K562 (cell line): ENCODE data around the gene ANXA2. TPM values are rescaled to one million over a fixed set of nuclear protein-coding genes. Genes with fewer than 3 reads are reported as not detected.

Source experiments
- ATAC-seq: fragments of 200-7000 bp; cut with Tn5 transposase; 3 replicates; pipeline ENCODE4 v1.9.1; 2020; ENCODE audit warnings: moderate library complexity
- BruUV-seq: library from RNA; stranded (reverse); fragments of 400-500 nt; replicated peaks from 2 replicates; lab custom pipeline; 2021; lab: Mats Ljungman, UMichigan
- CTCF ChIA-PET: fragments of 300-600 bp; formaldehyde crosslinking; extraction: SDS; loops from one replicate; lab custom pipeline; 2021; ENCODE audit warnings: low intra/inter-chr PET ratio; lab: Yijun Ruan, JAX
- POLR2A ChIA-PET: fragments of 300-600, 350-650 bp; sonication (Branson Sonifier 250); formaldehyde crosslinking; extraction: SDS; loops from one replicate; lab custom pipeline; 2021; ENCODE audit warnings: antibody characterized with exemption, inconsistent platforms; lab: Yijun Ruan, JAX
- DNase-seq, 4 experiments: peaks; one replicate each; pipeline versions ENCODE4 v3.0.0 to v3.0.0-alpha.2; 2011 to 2018; ENCODE audit warnings: low spot score in 3 of 4, mixed read lengths in 3 of 4; ENCODE audit errors: extremely low read depth in 1 of 4
- FAIRE-seq: peaks from 2 replicates; lab custom pipeline; 2011; peaks lifted over from hg19 to GRCh38; lab: Jason Lieb, UNC
- H2AFZ ChIP-seq: 2 replicates; pipeline ENCODE4 v1.6.0; 2011; ENCODE audit warnings: low read depth, low read length, control low read depth, inconsistent platforms
- H3K27ac ChIP-seq: fragments of 200-600 bp; 3 replicates; pipeline ENCODE4 v1.8.0; 2011; ENCODE audit warnings: low read depth, mild to moderate bottlenecking, control low read depth, inconsistent platforms, low read length, moderate library complexity, mixed read lengths; ENCODE audit errors: extremely low read depth
- H3K27me3 ChIP-seq, 2 experiments: fragments of 300-600 bp in 1 of 2; 2 replicates in 1 of 2; 3 replicates in 1 of 2; pipeline versions ENCODE4 v1.6.0 to v1.8.0; 2011; ENCODE audit warnings: inconsistent platforms in 2 of 2, low read length in 2 of 2, mild to moderate bottlenecking in 1 of 2, mixed read lengths in 1 of 2, moderate library complexity in 1 of 2; ENCODE audit not compliant: control insufficient read depth in 2 of 2, insufficient read depth in 2 of 2
- H3K36me3 ChIP-seq: fragments of 300-600 bp; 3 replicates; pipeline ENCODE4 v1.8.0; 2011; ENCODE audit warnings: mild to moderate bottlenecking, low read length, inconsistent platforms; ENCODE audit not compliant: control insufficient read depth, insufficient read depth
- H3K4me1 ChIP-seq, 2 experiments: fragments of 200-600 bp in 1 of 2; replicated peaks in 1 of 2; 2 replicates in 1 of 2; 3 replicates in 1 of 2; pipeline versions ENCODE4 v1.5.1 to v1.8.0; 2011; ENCODE audit warnings: inconsistent platforms in 2 of 2, low read length in 2 of 2, mild to moderate bottlenecking in 1 of 2, mixed read lengths in 1 of 2, moderate library complexity in 1 of 2; ENCODE audit not compliant: control insufficient read depth in 2 of 2, insufficient read depth in 2 of 2
- H3K4me2 ChIP-seq: 2 replicates; pipeline ENCODE4 v1.6.1; 2011; ENCODE audit warnings: low read length, control low read depth, inconsistent platforms, mixed read lengths; ENCODE audit not compliant: insufficient read depth
- H3K4me3 ChIP-seq: fragments of 200-600 bp; sonication (generic), shearing (Covaris generic); 2 replicates; pipeline ENCODE4 v1.5.1; 2016; ENCODE audit warnings: control low read depth, inconsistent platforms
- H3K79me2 ChIP-seq: fragments of 200-600 bp; 3 replicates; pipeline ENCODE4 v1.8.0; 2011; ENCODE audit warnings: low read length, inconsistent platforms; ENCODE audit not compliant: control insufficient read depth, insufficient read depth
- H3K9ac ChIP-seq, 2 experiments: 2 replicates each; pipeline versions ENCODE4 v1.6.0 to v1.6.1; 2011; ENCODE audit warnings: low read depth in 2 of 2, low read length in 2 of 2, control low read depth in 1 of 2, inconsistent platforms in 1 of 2, mild to moderate bottlenecking in 1 of 2, mixed read lengths in 1 of 2; ENCODE audit not compliant: insufficient read depth in 1 of 2
- H3K9me1 ChIP-seq: one replicate; pipeline ENCODE4 v1.6.0; 2011; ENCODE audit warnings: inconsistent platforms, mild to moderate bottlenecking, low read length, moderate library complexity; ENCODE audit not compliant: control insufficient read depth, insufficient read depth
- H3K9me3 ChIP-seq: replicated peaks from 2 replicates; pipeline ENCODE4 v1.5.1; 2011; ENCODE audit warnings: low read depth, low read length, inconsistent platforms; ENCODE audit not compliant: control insufficient read depth, insufficient read depth
- H4K20me1 ChIP-seq: replicated peaks from 2 replicates; pipeline ENCODE4 v1.6.1; 2011; ENCODE audit warnings: low read length, inconsistent platforms, mixed read lengths; ENCODE audit not compliant: control insufficient read depth, insufficient read depth
- ARID1B ChIP-seq: fragments of 450-650 bp; IDR thresholded peaks from 2 replicates; pipeline ENCODE4 v1.6.1; 2016; ENCODE audit warnings: antibody characterized with exemption, mild to moderate bottlenecking, inconsistent platforms
- MBD2 ChIP-seq: sonication (generic); IDR thresholded peaks from 2 replicates; pipeline ENCODE4 v1.6.1; 2016; ENCODE audit warnings: low read depth, borderline replicate concordance
- NCOA1 ChIP-seq: fragments of 450-650 bp; IDR thresholded peaks from 2 replicates; pipeline ENCODE4 v1.6.1; 2016; ENCODE audit warnings: low read depth
- NR2C1 ChIP-seq, 2 experiments: fragments of 450-650 bp; IDR thresholded peaks; 2 replicates each; pipeline ENCODE4 v1.6.1; 2017; ENCODE audit warnings: mild to moderate bottlenecking in 2 of 2, antibody characterized with exemption in 1 of 2, inconsistent platforms in 1 of 2, missing compliant biosample characterization in 1 of 2, missing genetic modification characterization in 1 of 2
- PPARD ChIP-seq: fragments of 250-450 bp; sonication (Bioruptor Pico); IDR thresholded peaks from 2 replicates; pipeline ENCODE4 v1.8.0; 2022; ENCODE audit warnings: inconsistent platforms, mild to moderate bottlenecking, moderate library complexity
- RBFOX2 ChIP-seq: fragments of 200-400 bp; formaldehyde crosslinking; IDR thresholded peaks from 2 replicates; pipeline ENCODE4 v1.6.1; 2017; ENCODE audit warnings: low read depth, mild to moderate bottlenecking, low read length, moderate library complexity
- ZNF12 ChIP-seq: sonication (generic); formaldehyde crosslinking; IDR thresholded peaks from 2 replicates; pipeline ENCODE4 v1.4.0; 2020; ENCODE audit warnings: mild to moderate bottlenecking, missing genetic modification reagents
- ZNF282 ChIP-seq: sonication (generic); formaldehyde crosslinking; IDR thresholded peaks from 2 replicates; pipeline ENCODE4 v1.8.1; 2023; ENCODE audit warnings: missing genetic modification reagents
- WGBS: fragments of 100-300 bp; shearing (Covaris generic); methylation state at CpG from one replicate; pipeline ENCODE4 v1.1.6; 2016; ENCODE audit warnings: low coverage, mixed read lengths; ENCODE audit not compliant: insufficient coverage; ENCODE audit errors: missing lambda C conversion rate; 5-methylcytosine and 5-hydroxymethylcytosine counted together
- in situ Hi-C: fragments of 300-500 bp; cut with MboI; formaldehyde crosslinking; loops from 4 replicates; pipeline ENCODE4 v1.15.0; 2018; ENCODE audit warnings: inconsistent platforms, mixed read lengths
- intact Hi-C: fragments of 100-400 bp; cut with micrococcal nuclease; formaldehyde crosslinking; loops from 2 replicates; pipeline ENCODE4 v1.14.2; 2022
- polyA plus RNA-seq, 8 experiments: library from polyadenylated mRNA; depleted of rRNA in 4 of 8; stranded (reverse) in 5 of 8; unstranded in 3 of 8; fragments of >200 nt; fragmentation: Nextera tagmentation in 2 of 8; fragmentation: Illumina TruSeq in 1 of 8; extraction: Ambion mirVana in 2 of 8; extraction: Trizol in 1 of 8; gene quantifications; 2 replicates each; pipeline versions ENCODE4 v1.2.1 to v1.2.3, GENCODE V29; 2011 to 2014; ENCODE audit warnings: inconsistent platforms in 1 of 8, missing spikeins in 1 of 8
- total RNA-seq, 7 experiments: library from RNA; depleted of rRNA in 6 of 7; stranded (reverse); fragments of >200 nt in 6 of 7; fragmentation: Illumina TruSeq in 2 of 7; extraction: Trizol in 2 of 7; gene quantifications; 2 replicates each; pipeline versions ENCODE4 v1.2.1 to v1.2.3, GENCODE V29; 2011 to 2021; ENCODE audit warnings: low replicate concordance in 1 of 7
- TF ChIP-seq, protein P1 (sequence below): sonication (generic); formaldehyde crosslinking; IDR thresholded peaks from 2 replicates; pipeline ENCODE4 v1.8.0; 2022; ENCODE audit warnings: mild to moderate bottlenecking, missing genetic modification reagents

ANXA2 gene
- total and polyA plus RNA-seq, 9 of the 15 experiments (the other 6 are each of a cell fraction or from before 2014, with no cell fraction given), result 301 to 1,102 (median 452) TPM

DNA sequence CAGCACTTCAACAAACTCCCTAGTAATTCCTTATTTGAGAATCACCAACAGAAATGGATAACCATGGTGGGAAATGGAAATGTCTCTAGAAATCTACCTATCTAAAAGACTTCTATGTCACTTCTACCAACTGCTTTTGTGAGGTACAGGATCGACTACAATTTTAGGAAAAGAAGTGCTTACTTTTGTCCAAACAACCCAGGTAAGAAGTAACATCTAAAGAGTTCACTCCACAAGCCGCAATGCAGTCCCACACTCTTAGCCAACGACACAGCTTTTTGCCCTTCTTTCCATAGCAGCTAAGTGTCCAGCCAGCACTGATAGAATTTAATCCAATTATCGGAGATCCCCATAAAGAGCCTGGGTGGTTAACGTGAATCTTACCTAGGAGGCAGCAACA is 28.1 kb downstream of the ANXA2 start (continued):
- TF ChIP-seq ARID1B (no peak), RBFOX2 (no peak), ZNF12 (CRISPR knock-in tag) (no peak), ZNF282 (CRISPR knock-in tag) (no peak)
- TF ChIP-seq, all 486 proteins: peak for 0

DNA sequence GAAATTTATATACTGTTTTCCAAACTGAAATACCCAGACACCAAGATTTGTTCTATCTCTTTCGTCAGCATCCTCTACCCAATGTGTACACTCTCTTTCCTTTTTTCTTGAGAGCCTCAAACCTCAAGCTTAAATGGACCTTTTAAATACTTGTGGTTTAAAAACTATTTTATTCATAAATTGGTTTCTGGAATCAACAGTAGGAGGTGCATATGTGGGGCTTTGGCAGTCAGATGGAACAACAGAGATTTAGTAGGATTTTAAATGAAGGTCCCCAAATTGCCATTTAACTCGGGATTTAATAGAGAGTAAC is 33.2 kb downstream of the ANXA2 start:
- intact Hi-C loops, result no loop called here
- no peak overlapping the region for H3K4me3 ChIP-seq
- H3K79me2 ChIP-seq, result peaks cover 3% of the 10 kb centered on the region
- DNase-seq, result no peak
- H3K9ac ChIP-seq, result no peak overlapping the region
- H3K9me3 ChIP-seq, result no peaks in the 10 kb centered on the region
- H3K27me3 ChIP-seq, result no peaks in the 10 kb centered on the region
- H4K20me1 ChIP-seq, result peaks cover 3% of the 10 kb centered on the region; the same call in 1 of the 2 replicates
- peaks cover 64% of the 10 kb centered on the region for H3K36me3 ChIP-seq
- FAIRE-seq, result peak; percentile 15
- ChIA-PET CTCF (no interaction called here), POLR2A (no interaction called here)
- no peak overlapping the region for H3K4me2 ChIP-seq
- no peak for ATAC-seq
- no peak overlapping the region for H2AFZ ChIP-seq
- no peaks in the 10 kb centered on the region; a peak in 1 of 5 replicates for H3K4me1 ChIP-seq
- 94% methylated on average over 2 of the region's 2 CpGs for WGBS
- in situ Hi-C loops, result loop anchor here (5.0 kb wide), 1 partner anchor 148 kb away; no protein-coding TSS in a partner anchor
- no TSS peak for BruUV-seq
- no peak overlapping the region for H3K27ac ChIP-seq
- H3K9me1 ChIP-seq, result no peaks in the 10 kb centered on the region
- TF ChIP-seq NCOA1 (no peak), MBD2 (no peak), NR2C1 (IDR thresholded peaks at IDR 0.05) (no peak), NR2C1 (tag; IDR thresholded peaks at IDR 0.05) (no peak), PPARD (CRISPR knock-in tag) (no peak)
- TF ChIP-seq, protein P1, sequence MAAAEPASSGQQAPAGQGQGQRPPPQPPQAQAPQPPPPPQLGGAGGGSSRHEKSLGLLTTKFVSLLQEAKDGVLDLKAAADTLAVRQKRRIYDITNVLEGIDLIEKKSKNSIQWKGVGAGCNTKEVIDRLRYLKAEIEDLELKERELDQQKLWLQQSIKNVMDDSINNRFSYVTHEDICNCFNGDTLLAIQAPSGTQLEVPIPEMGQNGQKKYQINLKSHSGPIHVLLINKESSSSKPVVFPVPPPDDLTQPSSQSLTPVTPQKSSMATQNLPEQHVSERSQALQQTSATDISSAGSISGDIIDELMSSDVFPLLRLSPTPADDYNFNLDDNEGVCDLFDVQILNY (CRISPR knock-in tag), result no peak
